ENCODE measurements around the gene MRPL37. TPM values are rescaled to one million over a fixed set of nuclear protein-coding genes. Genes with fewer than 3 reads are reported as not detected.

The MRPL37 gene
- total and polyA plus RNA-seq, 2 donors (not counting 3 experiments of a cell fraction or from before 2014, with no cell fraction given), result 45.0 to 109 TPM

- Histone ChIP-seq H3K9me1 (replicated peaks; ENCODE audit: control insufficient read depth, extremely low read depth, insufficient read depth, low read length) (no peaks in the 10 kb centered on the region), H3K4me3 (replicated peaks in 1 of 3; ENCODE audit: insufficient read depth in 1 of 3, low read depth in 1 of 3, low read length in 3 of 3) (no peak overlapping the region), H3K9ac (replicated peaks; ENCODE audit: extremely low read depth, insufficient read depth, low read length) (no peak overlapping the region), H3K79me2 (ENCODE audit: control insufficient read depth, insufficient read depth, low read length) (no peaks in the 10 kb centered on the region), H3K27me3 (ENCODE audit: control insufficient read depth in 2 of 2, insufficient read depth in 2 of 2, low read length in 2 of 2) (no peaks in the 10 kb centered on the region), H3K27ac (ENCODE audit: insufficient read depth, low read depth, low read length) (no peak overlapping the region), H3K4me1 (ENCODE audit: control insufficient read depth, extremely low read depth, insufficient read depth, low read length) (peaks cover 4% of the 10 kb centered on the region), H3K4me2 (ENCODE audit: insufficient read depth, low read length) (no peak overlapping the region), H3K9me3 (replicated peaks; ENCODE audit: control insufficient read depth, insufficient read depth, low read length) (no peaks in the 10 kb centered on the region), H2AFZ (ENCODE audit: low read depth, low read length) (no peak overlapping the region), H4K20me1 (replicated peaks; ENCODE audit: control insufficient read depth, extremely low read depth, insufficient read depth, low read length) (no peaks in the 10 kb centered on the region), H3K36me3 (ENCODE audit: control insufficient read depth in 2 of 2, extremely low read depth in 1 of 2, insufficient read depth in 2 of 2, low read length in 2 of 2) (peaks cover 2 to 19% of the 10 kb centered on the region in 2 experiments)
- TF ChIP-seq GATA2 (IDR thresholded peaks at IDR 0.05; ENCODE audit: insufficient read depth, insufficient read length, low read depth, low read length) (no peak), MYC (IDR thresholded peaks at IDR 0.05; ENCODE audit: low read depth, low read length) (no peak), CTCF (IDR thresholded peaks at IDR 0.05; ENCODE audit: extremely low read depth in 1 of 2, insufficient read depth in 1 of 2, low read depth in 1 of 2, low read length in 2 of 2) (no peak), POLR2AphosphoS5 (IDR thresholded peaks at IDR 0.05; ENCODE audit: insufficient read depth, low read depth, low read length) (no peak), JUN (IDR thresholded peaks at IDR 0.05; ENCODE audit: borderline replicate concordance, insufficient read depth, insufficient read length, low read depth) (no peak), FOS (IDR thresholded peaks at IDR 0.05; ENCODE audit: borderline replicate concordance, insufficient read depth, low read length) (no peak), POLR2A (IDR thresholded peaks at IDR 0.05; ENCODE audit: low read depth, low read length) (no peak), MAX (IDR thresholded peaks at IDR 0.05; ENCODE audit: insufficient read depth, insufficient read length) (no peak), EZH2 (IDR thresholded peaks at IDR 0.05; ENCODE audit: borderline replicate concordance, low read depth, low read length, severe bottlenecking) (no peak)
- no peak for FAIRE-seq
- DNase-seq (ENCODE audit: low read depth, low spot score), result no peak
- no TSS peak for BruUV-seq (replicated peaks)
- dilution Hi-C loops (cut with MboI; ENCODE audit: extremely low pct_ligation_motif_present, low sequenced_read_pairs), result no loop called here
- CTCF ChIA-PET, result no interaction called here
- intact Hi-C loops (cut with micrococcal nuclease), result no loop called here
- POLR2A ChIA-PET, result no interaction called here
Observed at GRCh38 chr1:54245501-54245900, 45.5 kb downstream of the MRPL37 start.

All from endothelial cell of umbilical vein (primary cell).